Amygdala (tissue), 56 donors: Measurements from ENCODE around the gene DNAH7.

Experiments
- DNase-seq, 56 donors: peaks; one replicate each; lab custom pipeline; 2025; lab: John Stamatoyannopoulos, UW

The DNAH7 gene

DNA sequence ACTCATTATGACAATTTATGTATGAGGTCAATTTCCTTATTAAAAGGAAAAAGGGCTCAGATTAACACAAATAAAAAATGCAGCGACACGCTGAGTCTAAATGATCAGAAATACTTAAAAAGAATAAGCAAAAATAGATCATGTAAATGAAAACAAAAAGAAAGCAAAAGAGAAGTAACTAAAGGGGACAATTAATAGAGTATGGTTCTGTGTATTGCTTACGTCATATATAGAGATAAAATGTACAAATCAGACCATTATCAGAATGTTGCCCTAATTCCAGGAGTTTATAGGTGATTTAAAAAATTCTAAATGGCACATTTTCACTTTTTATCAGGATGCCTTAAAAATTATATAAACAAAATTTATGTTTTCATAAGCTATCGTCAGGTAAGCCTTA, 189.5 kb downstream of the DNAH7 start:
- DNase-seq: no peak

DNA sequence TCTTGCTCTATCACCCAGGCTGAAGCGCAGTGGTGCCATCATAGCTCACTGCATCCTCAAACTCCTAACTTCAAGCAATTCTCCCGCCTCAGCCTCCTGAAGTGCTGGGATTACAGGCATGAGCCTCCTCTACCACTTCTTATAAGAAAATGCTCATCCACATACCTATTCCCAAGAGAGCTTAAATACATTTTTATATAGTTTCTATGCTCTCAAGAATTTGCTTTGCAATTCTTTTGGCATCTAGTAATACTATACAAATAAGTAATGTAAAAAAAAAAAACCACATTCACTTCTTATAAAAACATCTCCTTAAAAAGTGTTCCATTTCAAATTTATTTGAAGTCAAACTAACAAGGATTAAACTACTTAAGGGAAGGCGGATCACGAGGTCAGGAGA, 197.3 kb downstream of the DNAH7 start:
- DNase-seq: no peak

DNA sequence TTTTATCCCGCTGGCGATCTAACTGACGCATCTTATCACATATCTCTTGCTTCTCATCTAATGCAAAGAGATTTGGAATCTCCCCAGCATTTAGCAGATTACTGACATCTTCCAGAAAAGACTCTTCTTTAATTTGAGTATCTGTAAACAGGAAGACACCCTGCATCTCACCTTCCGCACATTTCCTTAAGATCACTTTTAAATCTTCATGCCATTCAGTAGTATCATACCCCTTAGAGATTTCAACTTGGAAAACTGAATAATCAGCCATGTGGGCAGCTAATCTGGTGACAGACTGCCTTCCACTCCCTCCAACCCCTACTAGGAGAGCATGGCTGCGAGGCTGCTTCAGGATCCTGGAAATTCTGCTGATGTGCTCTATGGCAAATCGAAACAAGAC, 204.3 kb downstream of the DNAH7 start:
- DNase-seq: no peak

DNA sequence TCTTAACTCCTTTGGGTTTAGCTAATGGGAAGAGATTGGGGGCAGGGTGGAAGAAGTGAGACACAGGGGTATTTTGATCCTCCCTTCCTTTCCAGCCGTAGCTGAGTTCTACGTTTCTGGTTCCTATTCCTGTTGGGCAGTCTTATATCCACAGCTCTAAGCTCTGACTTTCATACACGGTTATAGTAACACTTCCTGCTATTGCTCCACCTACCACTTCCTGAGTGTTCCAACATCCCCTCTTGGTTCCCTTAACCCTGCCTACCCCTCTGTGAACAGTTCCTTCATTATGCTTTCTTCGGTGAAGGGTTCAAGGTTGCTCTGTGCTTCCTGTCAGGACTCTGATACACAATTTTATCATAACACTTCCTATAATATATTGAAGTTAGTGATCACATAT, 205.1 kb downstream of the DNAH7 start:
- no peak for DNase-seq

DNA sequence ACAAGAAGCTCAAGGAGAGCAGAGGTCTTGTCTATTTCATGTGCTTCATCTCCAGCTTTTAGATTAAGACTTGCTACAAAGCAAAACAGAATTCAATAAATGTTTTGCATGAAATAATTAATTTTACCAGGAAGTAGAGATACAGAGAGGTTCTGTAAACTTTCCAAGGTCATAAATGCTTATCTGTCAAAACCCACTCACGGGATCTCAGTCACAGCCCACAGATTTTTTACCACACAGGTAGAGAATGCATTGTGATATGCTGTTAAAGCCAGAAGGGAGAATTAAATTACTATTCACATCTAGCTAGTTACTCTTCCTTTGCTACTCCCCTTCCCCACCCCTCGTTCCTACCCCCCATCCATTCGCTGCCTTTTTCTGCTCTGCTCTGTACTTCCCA, 205.5 kb downstream of the DNAH7 start:
- DNase-seq: no peak

DNA sequence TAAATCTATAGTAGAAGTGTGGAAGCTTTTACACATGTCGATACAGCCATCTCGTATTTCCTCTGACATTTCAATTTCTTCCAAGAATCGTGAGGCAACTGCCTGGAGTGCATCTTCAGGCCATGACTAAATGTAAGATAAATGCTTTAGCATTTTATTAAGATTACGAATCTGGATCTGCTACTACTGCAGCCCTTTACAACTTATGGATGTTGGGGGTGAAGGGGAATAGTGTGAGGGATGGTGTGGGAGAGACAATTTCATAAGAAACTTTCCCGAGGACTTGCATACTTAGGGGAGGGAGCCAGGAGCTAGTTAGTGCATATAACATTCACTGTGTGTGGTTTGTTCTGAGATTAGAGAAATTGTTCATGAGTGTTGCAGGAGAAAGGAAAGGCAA, 206.8 kb downstream of the DNAH7 start:
- no peak for DNase-seq

DNA sequence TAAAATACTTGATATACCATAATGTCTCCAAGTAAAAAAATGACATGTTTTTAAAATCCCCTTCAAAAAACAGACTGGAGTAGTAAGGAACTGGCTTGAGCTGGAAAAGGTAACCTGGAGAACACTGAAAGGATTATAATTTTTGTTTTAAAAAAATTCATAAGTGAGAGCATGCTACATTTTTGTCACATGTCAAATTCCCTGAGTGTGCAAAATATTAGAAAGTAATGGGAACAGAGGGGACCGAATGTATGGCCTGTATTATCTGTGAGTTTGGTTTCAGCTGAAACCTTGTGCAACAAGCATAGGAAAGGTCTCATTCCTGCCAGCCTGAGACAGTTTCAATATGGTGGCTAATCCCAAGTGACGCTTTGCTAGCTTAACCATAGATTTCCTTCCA, 209.1 kb downstream of the DNAH7 start:
- no peak for DNase-seq

DNA sequence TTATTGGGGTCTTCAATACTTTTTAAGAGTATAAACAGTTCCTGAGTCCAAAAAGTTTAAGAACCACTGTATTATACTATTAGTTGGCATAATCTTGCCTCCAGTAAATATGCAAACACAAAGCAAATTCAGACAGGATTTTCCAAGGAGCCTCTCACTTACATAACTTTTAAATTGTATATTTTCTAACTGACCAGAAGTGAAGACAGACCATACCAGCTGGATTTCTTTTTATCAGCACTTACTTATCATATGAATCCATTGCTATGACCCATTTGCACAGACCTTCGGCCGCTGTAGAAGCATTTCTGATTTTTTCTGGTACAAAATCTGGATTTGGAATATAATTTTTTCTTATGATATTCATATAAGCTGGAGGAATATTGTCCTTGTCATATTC, 211.5 kb downstream of the DNAH7 start:
- no peak for DNase-seq

DNA sequence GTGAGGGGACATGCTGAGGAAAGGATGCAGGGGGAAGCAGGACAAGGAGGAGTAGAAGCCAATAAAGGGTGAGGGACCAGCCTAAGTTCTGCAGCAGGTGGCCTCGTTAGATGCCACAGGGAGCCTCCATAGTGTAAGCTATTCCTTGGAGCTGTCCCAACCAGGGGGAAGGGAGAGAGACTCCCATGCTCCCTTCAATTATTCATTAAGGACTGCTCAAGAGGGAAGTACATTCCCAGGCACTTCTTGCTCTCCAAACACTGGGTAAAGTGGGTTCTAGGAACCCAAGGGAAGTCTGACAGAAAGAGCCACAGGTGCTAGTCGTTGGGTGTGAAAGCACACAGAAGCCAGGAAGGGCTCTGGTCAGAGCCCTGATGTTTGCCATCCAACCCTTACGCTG, 217.9 kb downstream of the DNAH7 start:
- DNase-seq: no peak

DNA sequence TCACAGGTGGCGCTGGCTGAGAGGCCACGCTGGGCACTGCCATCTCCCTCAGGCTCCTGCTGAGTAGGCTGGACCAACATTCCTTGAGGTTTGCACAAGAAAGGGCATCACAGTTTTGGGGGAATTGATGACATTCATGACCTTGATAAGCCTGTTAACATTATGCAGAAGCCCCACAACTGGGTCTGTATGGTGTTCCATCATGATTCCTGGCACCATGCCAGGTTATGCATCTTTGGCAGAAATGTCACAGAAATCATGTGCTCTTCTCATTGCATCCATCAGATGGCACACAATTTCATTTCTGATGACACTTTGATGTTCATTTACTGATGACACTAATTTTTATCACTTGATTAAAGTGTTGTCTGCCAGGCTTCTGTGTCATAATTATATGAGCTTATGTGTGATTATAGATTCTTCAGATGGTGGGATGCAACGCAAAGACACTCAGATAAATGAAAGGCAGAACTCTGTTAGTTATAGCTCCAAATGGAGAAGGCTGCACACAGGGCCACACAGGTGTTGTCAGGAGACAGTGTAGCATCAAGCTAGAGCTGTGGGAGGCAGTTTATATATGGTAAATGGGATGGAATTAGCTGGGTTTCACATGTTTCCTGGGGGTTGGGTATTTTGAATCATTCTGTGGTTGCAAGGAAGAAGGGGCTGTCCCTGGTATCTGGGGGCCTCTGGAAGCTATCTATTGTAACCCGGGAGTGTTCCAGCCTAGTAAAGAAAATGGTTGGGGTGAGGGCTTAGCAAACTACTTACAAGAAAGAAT, 220.3 kb downstream of the DNAH7 start:
- DNase-seq: peak in 2 of 56 donors; percentile 1 to 8

DNA sequence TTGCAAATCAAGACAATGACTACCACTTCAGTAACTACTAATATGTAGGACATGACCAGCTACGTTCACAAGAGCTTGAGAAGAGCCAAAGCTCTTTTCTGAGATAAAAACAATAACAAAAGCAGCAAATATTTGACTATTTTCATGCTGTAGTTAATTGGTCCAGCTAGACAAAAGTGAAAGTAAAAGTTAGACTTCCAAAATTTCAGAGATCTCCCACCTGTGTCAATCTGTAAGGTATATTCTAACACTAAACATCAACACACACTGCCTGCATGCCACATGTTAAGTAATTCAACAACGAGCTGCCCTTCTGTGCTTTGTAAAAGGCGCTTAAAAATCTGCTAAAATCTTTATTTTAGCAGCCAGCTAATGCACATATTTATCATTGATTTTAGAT, 225.7 kb downstream of the DNAH7 start:
- no peak for DNase-seq

DNA sequence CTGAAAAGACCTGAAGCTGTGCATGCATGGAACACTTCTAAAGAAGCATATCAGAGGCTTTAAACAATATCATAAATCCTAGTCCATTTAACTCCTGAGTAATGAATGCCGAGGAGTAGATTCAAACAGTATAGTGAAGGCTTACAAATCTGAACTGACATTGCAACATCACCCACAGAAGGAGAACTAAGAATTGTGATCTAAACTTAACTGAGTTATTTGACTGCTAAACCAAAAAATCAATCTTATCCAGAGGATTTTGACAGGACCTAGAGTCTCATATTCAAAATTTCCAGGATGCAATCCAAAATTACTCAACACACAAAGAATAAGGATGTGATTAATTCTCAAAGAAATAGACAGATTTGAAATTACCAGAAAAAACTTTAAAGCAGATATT, 230.6 kb downstream of the DNAH7 start:
- DNase-seq: no peak

DNA sequence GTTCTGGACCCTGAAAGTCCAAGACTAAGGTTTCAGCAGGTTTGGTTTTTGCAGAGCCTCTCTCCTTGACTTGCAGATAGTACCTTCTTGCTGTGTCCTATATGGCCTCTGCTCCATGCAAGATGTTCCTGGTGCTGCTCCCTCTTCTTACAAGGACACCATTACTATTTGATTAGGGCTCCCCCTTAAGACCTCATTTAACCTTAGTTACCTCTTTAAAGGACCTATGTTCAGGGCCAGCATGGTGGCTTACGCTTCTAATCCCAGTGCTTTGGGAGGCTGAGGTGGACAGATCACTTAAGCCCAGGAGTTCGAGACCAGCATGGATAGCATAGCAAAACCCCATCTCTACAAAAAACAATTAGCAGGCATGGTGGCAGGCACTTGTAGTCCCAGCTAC, 232.6 kb downstream of the DNAH7 start:
- no peak for DNase-seq

DNA sequence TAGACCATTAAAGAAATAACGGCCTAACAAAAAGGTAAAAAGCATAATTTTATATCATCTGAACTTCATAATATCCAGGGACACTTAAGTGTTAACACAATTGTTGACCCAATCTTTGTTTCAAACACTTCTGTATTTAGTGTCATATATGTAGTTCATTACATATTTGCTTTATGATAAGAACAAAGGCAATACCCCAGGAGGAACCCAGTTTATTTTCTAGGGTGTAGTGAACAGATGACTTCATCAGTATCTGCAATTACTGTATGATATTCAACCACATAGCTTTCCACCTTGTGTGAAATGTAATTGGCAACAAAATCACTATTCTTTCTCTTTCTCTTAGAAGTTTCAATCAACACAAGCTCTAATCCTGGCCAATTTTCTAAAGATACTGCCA, 233.8 kb downstream of the DNAH7 start:
- no peak for DNase-seq

DNA sequence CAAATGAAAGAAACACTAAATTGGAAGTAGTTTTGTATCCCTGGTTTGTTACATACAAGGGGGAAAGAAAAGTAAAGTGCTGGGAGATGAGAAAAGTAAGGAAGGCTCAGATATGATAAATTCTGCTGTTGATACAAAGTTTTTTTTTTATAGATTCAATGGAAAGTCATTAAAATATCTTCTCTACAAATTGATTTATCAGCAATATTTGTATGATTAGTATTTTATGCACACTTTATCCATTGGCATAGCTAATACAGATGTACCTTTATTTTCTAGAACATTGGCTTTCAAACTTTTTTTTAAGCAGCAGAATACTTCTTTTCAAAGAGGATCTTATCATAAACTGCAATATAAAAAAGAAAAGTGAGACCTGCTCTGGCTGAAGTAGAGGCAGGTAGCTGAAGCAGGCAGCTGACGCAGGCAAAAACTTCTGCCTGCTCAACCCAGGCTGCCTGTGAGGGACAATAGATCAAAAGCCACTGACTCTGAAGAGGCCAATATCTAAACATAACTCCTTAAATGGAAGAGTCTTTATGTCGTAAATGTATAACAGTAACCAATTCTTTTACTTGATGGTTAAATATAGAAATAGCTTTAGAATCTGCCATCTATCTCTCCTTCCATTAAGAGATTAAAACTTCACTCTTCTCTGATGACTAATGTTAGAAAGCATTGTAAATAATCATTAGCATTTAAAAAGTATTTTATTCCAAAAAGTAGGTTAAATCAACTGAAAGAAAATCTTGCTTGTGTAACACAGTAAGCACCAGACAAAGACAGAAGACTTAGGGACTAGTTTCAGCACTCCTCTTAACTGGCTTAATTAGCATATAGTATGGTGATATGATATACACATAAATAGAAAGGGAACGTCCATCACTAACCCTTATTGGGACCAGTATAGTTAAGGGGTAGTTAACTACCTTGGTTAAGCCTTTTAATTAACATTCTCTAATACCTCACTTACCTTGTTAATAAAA, 237.4 kb downstream of the DNAH7 start:
- DNase-seq: no peak

DNA sequence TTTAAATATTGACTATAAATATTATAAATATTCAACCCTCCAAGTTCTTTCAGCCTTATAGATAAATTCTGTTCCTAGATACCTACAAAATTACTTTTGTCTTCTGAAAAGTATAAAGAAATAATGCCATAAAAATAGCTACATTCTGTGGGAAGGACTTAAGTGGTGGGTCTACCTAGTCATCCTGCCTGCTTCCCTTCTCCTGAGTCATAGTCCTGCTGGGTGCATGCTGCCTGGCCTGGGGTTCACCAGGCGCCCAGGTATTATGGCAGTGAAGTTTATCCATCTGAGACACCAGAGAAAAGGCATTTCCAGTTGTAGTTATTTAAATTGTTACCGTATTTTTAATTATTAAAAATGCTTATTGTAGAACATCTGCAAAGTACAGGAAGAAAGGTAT, 244.2 kb downstream of the DNAH7 start:
- DNase-seq: no peak

DNA sequence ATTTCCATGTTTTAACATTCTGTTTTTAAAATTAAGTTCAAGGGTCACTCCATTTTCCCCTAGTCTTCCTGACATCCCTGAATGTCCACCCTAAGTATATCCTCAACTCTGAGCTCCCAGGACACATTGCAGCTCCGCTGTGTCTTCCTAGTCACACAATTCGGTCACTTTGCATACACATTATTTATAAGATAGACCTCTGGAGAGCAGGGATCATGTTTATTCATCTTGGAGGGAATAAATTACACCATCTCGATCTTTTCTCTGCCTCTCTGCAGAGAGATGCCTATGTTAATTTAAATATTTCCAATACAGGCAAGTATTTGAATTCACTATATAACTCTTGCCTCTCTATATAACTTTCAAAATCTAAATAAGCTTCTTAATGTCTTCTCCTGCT, 245.4 kb downstream of the DNAH7 start:
- no peak for DNase-seq

DNA sequence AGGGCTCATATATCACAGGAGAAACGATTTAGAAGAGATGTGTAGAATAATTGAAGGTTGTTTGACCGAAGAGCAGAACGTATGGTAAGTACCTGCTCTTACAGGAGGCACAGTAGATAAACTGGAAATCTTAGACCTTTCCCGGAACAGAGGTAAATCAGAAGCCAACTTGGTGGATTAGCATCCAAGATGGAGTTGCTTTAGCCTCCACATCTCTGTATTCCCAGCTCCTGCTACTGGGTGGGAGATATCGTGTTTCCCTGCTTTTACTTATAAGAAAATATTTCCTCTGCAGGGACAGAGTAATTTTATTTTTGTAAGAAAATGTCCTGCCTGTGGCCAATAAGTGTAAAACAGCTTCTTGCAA, 247.1 kb downstream of the DNAH7 start:
- no peak for DNase-seq

DNA sequence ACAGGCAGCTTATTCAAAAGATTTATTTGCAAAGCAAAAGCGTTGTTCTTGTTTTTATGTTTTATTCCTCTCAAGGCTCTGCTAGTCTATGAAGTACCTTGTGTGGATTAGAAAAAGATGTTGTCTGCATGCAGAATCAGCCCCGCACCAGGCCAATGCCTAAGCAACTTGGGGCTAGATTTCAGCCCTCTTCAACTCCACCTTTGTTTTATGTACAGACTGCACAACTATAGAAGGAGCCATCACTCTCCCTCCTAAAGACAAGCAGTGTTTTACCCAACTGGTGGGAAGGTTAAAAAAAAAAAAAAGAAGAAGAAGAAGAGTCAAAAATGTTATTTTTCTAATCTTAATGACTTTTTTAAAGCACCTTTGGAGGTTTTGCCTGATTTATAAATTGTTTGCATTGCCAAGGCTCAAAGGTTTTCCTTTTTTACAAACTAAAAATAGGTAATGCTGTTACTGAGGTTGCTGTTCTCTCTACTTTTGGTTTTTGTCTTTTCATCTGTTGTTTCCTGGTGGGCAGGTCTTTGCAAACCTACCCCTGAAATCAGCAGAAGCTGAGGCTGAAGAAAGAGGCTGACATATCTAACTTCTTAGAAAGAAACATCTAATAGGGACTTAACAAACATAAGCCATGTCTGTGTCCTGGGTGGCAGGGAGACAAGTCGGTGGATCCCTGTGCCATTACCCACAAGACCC, 247.6 kb downstream of the DNAH7 start:
- no peak for DNase-seq

DNA sequence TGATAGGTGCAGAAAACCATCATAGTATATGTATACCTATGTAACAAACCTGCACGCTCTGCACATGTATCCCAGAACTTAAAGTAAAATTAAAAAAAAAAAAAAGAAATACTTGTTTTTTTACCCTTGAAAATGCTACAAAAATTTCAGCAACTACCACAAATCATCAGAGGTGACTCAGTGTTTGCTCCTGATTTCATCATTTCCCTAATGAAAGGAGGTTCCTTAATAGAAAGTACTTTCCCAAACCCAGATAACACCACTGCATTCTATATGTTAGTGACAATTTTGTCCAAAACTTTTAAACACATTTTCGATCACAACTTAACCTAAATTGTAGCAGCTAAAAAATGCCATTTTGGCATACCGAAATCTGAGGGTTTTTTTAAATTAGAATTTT, 248.3 kb downstream of the DNAH7 start:
- DNase-seq: no peak

DNA sequence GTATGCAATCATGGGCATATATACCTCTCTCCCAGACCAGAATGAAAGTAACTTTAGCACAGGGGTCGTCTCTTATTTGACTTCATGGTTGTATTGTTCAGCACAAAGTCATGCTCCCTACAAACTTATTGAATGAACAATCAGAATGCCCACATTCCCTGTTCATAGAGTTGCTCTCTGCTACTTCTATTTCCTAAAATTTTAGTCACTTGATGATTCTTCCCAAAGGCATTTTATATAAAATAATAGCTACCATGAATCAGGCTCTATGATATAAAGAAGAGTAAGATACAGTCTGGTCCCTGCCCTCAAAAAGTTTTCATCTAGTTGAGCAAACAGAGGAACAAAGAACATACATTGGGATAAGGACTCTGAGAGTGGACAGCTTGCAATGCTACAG, 249.4 kb downstream of the DNAH7 start:
- no peak for DNase-seq
